HG03097 (cell line): Measurements from ENCODE around the gene SEMA3C.

Experiments used
- ATAC-seq: cut with Tn5 transposase; IDR thresholded peaks from one replicate; pipeline ENCODE4 v1.9.1; 2021; ENCODE audit not compliant: unreplicated experiment, low FRiP score

The SEMA3C gene

GRCh38 chr7:80890426-80891258 is 28.2 kb downstream of the SEMA3C start:
- no peak for ATAC-seq

- ATAC-seq, result no peak
Observed at GRCh38 chr7:80889525-80889924, 29.3 kb downstream of the SEMA3C start.

GRCh38 chr7:80885757-80886156 is 33.1 kb downstream of the SEMA3C start:
- no peak for ATAC-seq

GRCh38 chr7:80884511-80885195 is 34.2 kb downstream of the SEMA3C start:
- no peak for ATAC-seq

- ATAC-seq, result no peak
Observed at GRCh38 chr7:80883154-80884025, 35.5 kb downstream of the SEMA3C start.

GRCh38 chr7:80882213-80882801 is 36.5 kb downstream of the SEMA3C start:
- no peak for ATAC-seq

- no peak for ATAC-seq
Observed at GRCh38 chr7:80881351-80881900, 37.4 kb downstream of the SEMA3C start.

- ATAC-seq, result no peak
Observed at GRCh38 chr7:80879849-80880248, 39.0 kb downstream of the SEMA3C start.

- ATAC-seq, result no peak
Observed at GRCh38 chr7:80876894-80877414, 41.9 kb downstream of the SEMA3C start.

GRCh38 chr7:80875537-80876120 is 43.2 kb downstream of the SEMA3C start:
- ATAC-seq, result no peak

- no peak for ATAC-seq
Observed at GRCh38 chr7:80873140-80873539, 45.7 kb downstream of the SEMA3C start.

GRCh38 chr7:80871228-80871627 is 47.6 kb downstream of the SEMA3C start:
- ATAC-seq, result no peak

- ATAC-seq, result no peak
Observed at GRCh38 chr7:80870813-80871212, 48.0 kb downstream of the SEMA3C start.

GRCh38 chr7:80869821-80870751 is 48.8 kb downstream of the SEMA3C start:
- ATAC-seq, result no peak

GRCh38 chr7:80869106-80869784 is 49.6 kb downstream of the SEMA3C start:
- no peak for ATAC-seq

- ATAC-seq, result no peak
Observed at GRCh38 chr7:80868566-80868965, 50.3 kb downstream of the SEMA3C start.

- no peak for ATAC-seq
Observed at GRCh38 chr7:80860554-80860953, 58.3 kb downstream of the SEMA3C start.

GRCh38 chr7:80859272-80859970 is 59.4 kb downstream of the SEMA3C start:
- no peak for ATAC-seq
